Endothelial cell of umbilical vein (primary cell): ENCODE measurements around the gene JAZF1.

Experiments used
- CTCF ChIP-seq, 2 donors: IDR thresholded peaks; 1 replicate in 1 of 2; 2 replicates in 1 of 2; pipeline ENCODE4 v1.5.1; 2011; ENCODE audit warnings: low read length in 2 of 2, mild to moderate bottlenecking in 2 of 2, moderate library complexity in 2 of 2, control low read depth in 1 of 2, inconsistent platforms in 1 of 2, low read depth in 1 of 2; ENCODE audit not compliant: insufficient read depth in 1 of 2; ENCODE audit errors: extremely low read depth in 1 of 2
- EZH2 ChIP-seq: IDR thresholded peaks from 2 replicates; pipeline ENCODE4 v1.6.1; 2012; ENCODE audit warnings: borderline replicate concordance, low read depth, mild to moderate bottlenecking, moderate library complexity, low read length, inconsistent platforms; ENCODE audit not compliant: severe bottlenecking
- JUN ChIP-seq: IDR thresholded peaks from 2 replicates; pipeline ENCODE4 v1.6.1; 2011; ENCODE audit warnings: borderline replicate concordance, low read depth; ENCODE audit not compliant: insufficient read length, insufficient read depth
- MAX ChIP-seq: IDR thresholded peaks from 2 replicates; pipeline ENCODE4 v1.6.1; 2011; ENCODE audit not compliant: insufficient read depth, insufficient read length
- POLR2A ChIP-seq: IDR thresholded peaks from 2 replicates; pipeline ENCODE4 v1.6.1; 2012; ENCODE audit warnings: low read depth, mild to moderate bottlenecking, control low read depth, low read length
- POLR2AphosphoS5 ChIP-seq: IDR thresholded peaks from 2 replicates; pipeline ENCODE4 v1.6.1; 2012; ENCODE audit warnings: low read depth, mild to moderate bottlenecking, control low read depth, low read length, moderate library complexity; ENCODE audit not compliant: insufficient read depth

GRCh38 chr7:28201131-28201530 is 20.5 kb upstream of the JAZF1 start:
- TF ChIP-seq CTCF (IDR thresholded peaks at IDR 0.05; ENCODE audit: extremely low read depth in 1 of 2, insufficient read depth in 1 of 2, low read depth in 1 of 2, low read length in 2 of 2) (no peak), EZH2 (no peak), POLR2AphosphoS5 (no peak), POLR2A (no peak), MAX (no peak), JUN (no peak)
